Neural cell (in vitro differentiated cells): ENCODE results near the gene DDX1. TPM values are rescaled to one million over a fixed set of nuclear protein-coding genes. Genes with fewer than 3 reads are reported as not detected.

Source experiments
- H2AFZ ChIP-seq: fragments of 200-600, 300-800 bp; sonication (generic), shearing (Covaris generic); 2 replicates; pipeline ENCODE4 v1.6.0; 2014; ENCODE audit warnings: low read depth, mild to moderate bottlenecking, antibody characterized with exemption, low read length, moderate library complexity
- H3F3A ChIP-seq: fragments of 200-600 bp; shearing (Covaris generic); 2 replicates; pipeline ENCODE4 v1.6.1; 2016; ENCODE audit warnings: mild to moderate bottlenecking, moderate library complexity, mixed read lengths, antibody characterized with exemption, low read length; ENCODE audit not compliant: insufficient read depth, poor library complexity, severe bottlenecking
- H3K27ac ChIP-seq: fragments of 200-600, 300-800 bp; sonication (generic), shearing (Covaris generic); 2 replicates; pipeline ENCODE4 v1.5.1; 2014; ENCODE audit warnings: mild to moderate bottlenecking, low read length, moderate library complexity
- H3K27me3 ChIP-seq: fragments of 300-800, 200-600 bp; sonication (generic), shearing (Covaris generic); 2 replicates; pipeline ENCODE4 v1.6.0; 2014; ENCODE audit warnings: mild to moderate bottlenecking, low read depth, low read length, moderate library complexity; ENCODE audit not compliant: insufficient read depth
- H3K36me3 ChIP-seq: fragments of 300-800, 200-600 bp; sonication (generic), shearing (Covaris generic); 2 replicates; pipeline ENCODE4 v1.5.1; 2014; ENCODE audit warnings: mild to moderate bottlenecking, antibody characterized with exemption, low read length, moderate library complexity; ENCODE audit not compliant: insufficient read depth
- H3K4me2 ChIP-seq: fragments of 300-800, 200-600 bp; sonication (generic), shearing (Covaris generic); 2 replicates; pipeline ENCODE4 v1.6.0; 2014; ENCODE audit warnings: mild to moderate bottlenecking, low read length
- H3K4me3 ChIP-seq: fragments of 300-800, 200-600 bp; sonication (generic), shearing (Covaris generic); 2 replicates; pipeline ENCODE4 v1.5.1; 2014; ENCODE audit warnings: mild to moderate bottlenecking, low read length, moderate library complexity
- H3K79me2 ChIP-seq: fragments of 200-600 bp; shearing (Covaris generic); replicated peaks from 2 replicates; pipeline ENCODE4 v1.6.0; 2014; ENCODE audit warnings: mild to moderate bottlenecking, low read length, moderate library complexity; ENCODE audit not compliant: insufficient read depth
- H3K9ac ChIP-seq: fragments of 300-800, 200-600 bp; sonication (generic), shearing (Covaris generic); 2 replicates; pipeline ENCODE4 v1.6.1; 2016; ENCODE audit warnings: mild to moderate bottlenecking, low read length, mixed read lengths
- H3K9me2 ChIP-seq: fragments of 200-600 bp; shearing (Covaris generic); 2 replicates; pipeline ENCODE4 v1.6.1; 2016; ENCODE audit warnings: mild to moderate bottlenecking, low read length, mixed read lengths; ENCODE audit not compliant: insufficient read depth
- H3K9me3 ChIP-seq: fragments of 200-600, 300-800 bp; sonication (generic), shearing (Covaris generic); 2 replicates; pipeline ENCODE4 v1.6.1; 2016; ENCODE audit warnings: mild to moderate bottlenecking, mixed run types, low read length, moderate library complexity, mixed read lengths
- H4K20me1 ChIP-seq: fragments of 200-600 bp; shearing (Covaris generic); 2 replicates; pipeline ENCODE4 v1.6.1; 2016; ENCODE audit warnings: mild to moderate bottlenecking, mixed run types; ENCODE audit not compliant: insufficient read depth
- EP300 ChIP-seq: fragments of 450-650 bp; conservative IDR thresholded peaks from 2 replicates; pipeline ENCODE4 v1.6.1; 2014; ENCODE audit warnings: antibody characterized with exemption, mild to moderate bottlenecking, moderate library complexity; ENCODE audit not compliant: poor library complexity, severe bottlenecking
- EZH2 ChIP-seq: fragments of 200-600, 300-800 bp; shearing (Covaris generic), sonication (generic); IDR thresholded peaks from 2 replicates; pipeline ENCODE4 v1.6.1; 2014; ENCODE audit warnings: antibody characterized with exemption, low read length, borderline replicate concordance, mild to moderate bottlenecking; ENCODE audit not compliant: insufficient read depth, poor library complexity, severe bottlenecking
- MXI1 ChIP-seq: fragments of 450-650 bp; conservative IDR thresholded peaks from 2 replicates; pipeline ENCODE4 v1.6.1; 2014; ENCODE audit warnings: antibody characterized with exemption, mild to moderate bottlenecking; ENCODE audit not compliant: poor library complexity, severe bottlenecking
- POLR2AphosphoS5 ChIP-seq: IDR thresholded peaks from 2 replicates; pipeline ENCODE4 v1.6.1; 2012
- RAD21 ChIP-seq: fragments of 450-650 bp; conservative IDR thresholded peaks from 2 replicates; pipeline ENCODE4 v1.6.1; 2014; ENCODE audit warnings: antibody characterized with exemption, mild to moderate bottlenecking, moderate library complexity
- REST ChIP-seq: IDR thresholded peaks from 2 replicates; pipeline ENCODE4 v1.6.1; 2012; ENCODE audit warnings: borderline replicate concordance
- SMC3 ChIP-seq: fragments of 450-650 bp; conservative IDR thresholded peaks from 2 replicates; pipeline ENCODE4 v1.6.1; 2014; ENCODE audit warnings: antibody characterized with exemption, mild to moderate bottlenecking, moderate library complexity; ENCODE audit not compliant: poor library complexity
- TAF1 ChIP-seq: IDR thresholded peaks from 2 replicates; pipeline ENCODE4 v1.6.1; 2012; ENCODE audit warnings: low read depth
- polyA plus RNA-seq: library from polyadenylated mRNA; depleted of rRNA; stranded (reverse); fragments of >200 nt; gene quantifications from 2 replicates; pipeline ENCODE4 v1.2.3, GENCODE V29; 2014
- TF ChIP-seq, protein P1 (sequence below): fragments of 450-650 bp; IDR thresholded peaks from 2 replicates; pipeline ENCODE4 v1.5.1; 2014; ENCODE audit warnings: antibody characterized with exemption, mild to moderate bottlenecking, moderate library complexity; ENCODE audit not compliant: poor library complexity, severe bottlenecking

Gene DDX1
- polyA plus RNA-seq, 1 donor from 2014 or later: 159 TPM

DNA sequence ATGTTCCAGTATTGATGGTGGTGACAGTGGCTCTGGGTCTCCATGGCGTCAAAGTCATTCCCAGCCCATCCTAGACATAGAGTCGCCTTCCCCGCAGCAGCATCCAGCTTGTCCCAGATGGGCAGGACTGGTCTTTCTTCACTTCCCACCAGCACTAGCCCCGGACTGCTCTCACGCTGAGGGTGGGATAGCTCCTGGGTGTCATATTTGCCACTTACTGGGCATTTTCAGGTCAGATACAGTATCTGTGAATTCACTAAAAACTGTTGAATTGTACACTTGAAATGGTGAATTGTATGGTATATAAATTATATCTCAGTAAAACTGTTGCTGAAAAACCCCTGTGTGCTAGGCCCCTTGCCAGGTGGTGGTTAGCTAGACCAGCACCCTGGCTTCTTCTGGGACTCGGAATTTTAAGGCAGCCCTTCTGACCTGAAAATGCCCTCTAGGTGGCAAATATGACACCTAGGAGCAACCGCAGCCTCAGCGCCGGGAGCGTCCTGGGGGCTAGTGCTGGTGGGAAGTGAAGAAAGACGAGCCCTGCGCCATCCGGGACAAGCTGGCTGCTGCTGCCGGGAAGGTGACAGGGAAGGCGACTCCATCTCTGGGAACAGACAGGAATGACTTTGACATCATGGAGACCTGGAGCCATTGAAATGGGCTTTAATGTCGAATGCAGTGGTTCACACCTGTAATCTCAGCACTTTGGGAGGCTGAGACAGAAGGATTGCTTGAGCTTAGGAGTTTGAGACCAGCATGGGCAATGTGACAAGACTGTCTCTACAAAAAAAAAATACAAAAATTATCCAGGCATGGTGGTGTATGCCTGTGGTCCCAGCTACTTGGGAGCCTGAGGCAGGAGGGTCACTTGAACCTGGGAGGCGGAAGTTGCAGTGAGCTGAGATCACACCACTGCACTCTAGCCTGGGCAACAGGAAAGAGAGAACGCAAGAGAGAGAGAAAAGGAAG lies 56.2 kb downstream of the DDX1 start:
- H4K20me1 ChIP-seq: no peaks in the 10 kb centered on the region
- no peak overlapping the region for H3K27ac ChIP-seq
- H3K9me2 ChIP-seq: no peaks in the 10 kb centered on the region
- H3K9me3 ChIP-seq: no peaks in the 10 kb centered on the region
- no peak overlapping the region for H3K9ac ChIP-seq
- H3K4me3 ChIP-seq: no peak overlapping the region
- H3K79me2 ChIP-seq: no peaks in the 10 kb centered on the region
- H2AFZ ChIP-seq: no peak overlapping the region
- no peak overlapping the region for H3K4me2 ChIP-seq
- H3F3A ChIP-seq: no peaks in the 10 kb centered on the region
- TF ChIP-seq RAD21 (no peak), EZH2 (no peak), POLR2AphosphoS5 (no peak), SMC3 (no peak), TAF1 (no peak), REST (no peak), MXI1 (no peak), EP300 (no peak)
- TF ChIP-seq, protein P1, sequence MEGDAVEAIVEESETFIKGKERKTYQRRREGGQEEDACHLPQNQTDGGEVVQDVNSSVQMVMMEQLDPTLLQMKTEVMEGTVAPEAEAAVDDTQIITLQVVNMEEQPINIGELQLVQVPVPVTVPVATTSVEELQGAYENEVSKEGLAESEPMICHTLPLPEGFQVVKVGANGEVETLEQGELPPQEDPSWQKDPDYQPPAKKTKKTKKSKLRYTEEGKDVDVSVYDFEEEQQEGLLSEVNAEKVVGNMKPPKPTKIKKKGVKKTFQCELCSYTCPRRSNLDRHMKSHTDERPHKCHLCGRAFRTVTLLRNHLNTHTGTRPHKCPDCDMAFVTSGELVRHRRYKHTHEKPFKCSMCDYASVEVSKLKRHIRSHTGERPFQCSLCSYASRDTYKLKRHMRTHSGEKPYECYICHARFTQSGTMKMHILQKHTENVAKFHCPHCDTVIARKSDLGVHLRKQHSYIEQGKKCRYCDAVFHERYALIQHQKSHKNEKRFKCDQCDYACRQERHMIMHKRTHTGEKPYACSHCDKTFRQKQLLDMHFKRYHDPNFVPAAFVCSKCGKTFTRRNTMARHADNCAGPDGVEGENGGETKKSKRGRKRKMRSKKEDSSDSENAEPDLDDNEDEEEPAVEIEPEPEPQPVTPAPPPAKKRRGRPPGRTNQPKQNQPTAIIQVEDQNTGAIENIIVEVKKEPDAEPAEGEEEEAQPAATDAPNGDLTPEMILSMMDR: no peak
- H3K27me3 ChIP-seq: no peaks in the 10 kb centered on the region
- H3K36me3 ChIP-seq: no peaks in the 10 kb centered on the region

GRCh38 chr2:15648593-15649525 lies 57.2 kb downstream of the DDX1 start:
- H3K27ac ChIP-seq: no peak overlapping the region
- H3K36me3 ChIP-seq: no peaks in the 10 kb centered on the region
- no peak overlapping the region for H2AFZ ChIP-seq
- no peak overlapping the region for H3K9ac ChIP-seq
- no peak overlapping the region for H3K4me2 ChIP-seq
- no peaks in the 10 kb centered on the region for H3K27me3 ChIP-seq
- H3K79me2 ChIP-seq: no peaks in the 10 kb centered on the region
- no peaks in the 10 kb centered on the region for H3F3A ChIP-seq
- no peaks in the 10 kb centered on the region for H3K9me2 ChIP-seq
- no peaks in the 10 kb centered on the region for H4K20me1 ChIP-seq
- no peak overlapping the region for H3K4me3 ChIP-seq
- TF ChIP-seq POLR2AphosphoS5: no peak
- TF ChIP-seq REST: no peak
- TF ChIP-seq TAF1: no peak
- TF ChIP-seq SMC3: no peak
- TF ChIP-seq, protein P1: no peak
- no peak for TF ChIP-seq MXI1
- no peak for TF ChIP-seq RAD21
- H3K9me3 ChIP-seq: no peaks in the 10 kb centered on the region
